HepG2 (cell line): ENCODE results near the gene SYNGR2. TPM values are rescaled to one million over a fixed set of nuclear protein-coding genes. Genes with fewer than 3 reads are reported as not detected.

ENCODE experiments used
- AKAP8 ChIP-seq: sonication (generic); formaldehyde crosslinking; IDR thresholded peaks from 2 replicates; pipeline ENCODE4 v1.5.1; 2020; ENCODE audit warnings: mild to moderate bottlenecking, missing genetic modification reagents
- CBX5 ChIP-seq: sonication (generic); formaldehyde crosslinking; IDR thresholded peaks from 2 replicates; pipeline ENCODE4 v1.4.0; 2020; ENCODE audit warnings: missing genetic modification reagents, borderline replicate concordance
- CEBPG ChIP-seq: IDR thresholded peaks from 2 replicates; pipeline ENCODE4 v1.6.1; 2016
- CREB1 ChIP-seq, 2 experiments: fragments of 450-650 bp in 1 of 2; IDR thresholded peaks; 2 replicates each; pipeline ENCODE4 v1.6.1; 2016 to 2017; ENCODE audit warnings: control low read depth in 1 of 2, mild to moderate bottlenecking in 1 of 2, missing compliant biosample characterization in 1 of 2, missing genetic modification characterization in 1 of 2
- FOSL1 ChIP-seq: sonication (generic); formaldehyde crosslinking; IDR thresholded peaks from 2 replicates; pipeline ENCODE4 v1.9.0; 2021; ENCODE audit warnings: missing genetic modification reagents, borderline replicate concordance
- GTF2F1 ChIP-seq: fragments of 150-350 bp; IDR thresholded peaks from 2 replicates; pipeline ENCODE4 v1.6.1; 2014; ENCODE audit warnings: low read length
- HMG20A ChIP-seq: IDR thresholded peaks from 2 replicates; pipeline ENCODE4 v1.6.1; 2016; ENCODE audit warnings: borderline replicate concordance
- KAT2B ChIP-seq: fragments of 150-350 bp; IDR thresholded peaks from 2 replicates; pipeline ENCODE4 v1.6.1; 2014; ENCODE audit warnings: low read depth, low read length, borderline replicate concordance
- KDM3A ChIP-seq: IDR thresholded peaks from 2 replicates; pipeline ENCODE4 v1.6.1; 2018; ENCODE audit warnings: low read depth, missing compliant biosample characterization
- KMT2A ChIP-seq: sonication (generic); formaldehyde crosslinking; IDR thresholded peaks from 2 replicates; pipeline ENCODE4 v1.4.0; 2020; ENCODE audit warnings: missing genetic modification reagents
- NCOA5 ChIP-seq: sonication (generic); formaldehyde crosslinking; IDR thresholded peaks from 2 replicates; pipeline ENCODE4 v1.4.0; 2020; ENCODE audit warnings: missing genetic modification reagents
- NFKB2 ChIP-seq: sonication (generic); formaldehyde crosslinking; IDR thresholded peaks from 2 replicates; pipeline ENCODE4 v1.4.0; 2020; ENCODE audit warnings: missing genetic modification reagents, borderline replicate concordance
- NR2F2 ChIP-seq: IDR thresholded peaks from 2 replicates; pipeline ENCODE4 v1.6.1; 2012; ENCODE audit warnings: low read depth, inconsistent platforms, borderline replicate concordance
- PCBP1 ChIP-seq: fragments of 200-400 bp; formaldehyde crosslinking; IDR thresholded peaks from 2 replicates; pipeline ENCODE4 v1.6.1; 2017; ENCODE audit warnings: mild to moderate bottlenecking, low read depth, low read length, borderline replicate concordance
- RFXAP ChIP-seq: sonication (generic); formaldehyde crosslinking; IDR thresholded peaks from 2 replicates; pipeline ENCODE4 v1.4.0; 2020; ENCODE audit warnings: missing genetic modification reagents, borderline replicate concordance
- TEAD3 ChIP-seq: optimal IDR thresholded peaks from 2 replicates; pipeline ENCODE3; 2016; ENCODE audit warnings: borderline replicate concordance
- ZNF432 ChIP-seq: sonication (generic); formaldehyde crosslinking; IDR thresholded peaks from 2 replicates; pipeline ENCODE4 v1.5.0; 2020; ENCODE audit warnings: missing genetic modification reagents, mild to moderate bottlenecking, borderline replicate concordance
- ZNF549 ChIP-seq: sonication (generic); formaldehyde crosslinking; IDR thresholded peaks from 2 replicates; pipeline ENCODE4 v1.5.0; 2020; ENCODE audit warnings: missing genetic modification reagents
- ZNF570 ChIP-seq: sonication (generic); formaldehyde crosslinking; IDR thresholded peaks from 2 replicates; pipeline ENCODE4 v1.4.0; 2020; ENCODE audit warnings: mild to moderate bottlenecking, missing genetic modification reagents, borderline replicate concordance
- ZNF777 ChIP-seq: sonication (generic); formaldehyde crosslinking; IDR thresholded peaks from 2 replicates; pipeline ENCODE4 v1.4.0; 2020; ENCODE audit warnings: missing genetic modification reagents
- ZZZ3 ChIP-seq: sonication (generic); formaldehyde crosslinking; IDR thresholded peaks from 2 replicates; pipeline ENCODE4 v1.4.0; 2020; ENCODE audit warnings: missing genetic modification reagents, mild to moderate bottlenecking, borderline replicate concordance
- polyA plus RNA-seq, 8 experiments: library from polyadenylated mRNA; depleted of rRNA in 3 of 8; stranded (reverse) in 7 of 8; unstranded in 1 of 8; fragments of >200 nt; fragmentation: Illumina TruSeq in 4 of 8; extraction: Trizol in 4 of 8; gene quantifications; 2 replicates each; pipeline versions ENCODE4 v1.2.1 to v1.2.3, GENCODE V29; 2011 to 2016; ENCODE audit warnings: low read depth in 4 of 8, missing spikeins in 1 of 8, mixed read lengths in 1 of 8; ENCODE audit not compliant: insufficient read depth in 1 of 8
- total RNA-seq, 5 experiments: library from RNA; depleted of rRNA; stranded (reverse); fragments of >200 nt; fragmentation: Illumina TruSeq; extraction: Trizol; gene quantifications; 2 replicates each; pipeline ENCODE4 v1.2.3, GENCODE V29; 2016; ENCODE audit warnings: low read depth in 1 of 5
- TF ChIP-seq, protein P1 (sequence below): sonication (generic); formaldehyde crosslinking; IDR thresholded peaks from 2 replicates; pipeline ENCODE4 v1.4.0; 2020; ENCODE audit warnings: mild to moderate bottlenecking, missing genetic modification reagents, borderline replicate concordance
- TF ChIP-seq, protein P2 (sequence below): sonication (generic); formaldehyde crosslinking; IDR thresholded peaks from 2 replicates; pipeline ENCODE4 v1.8.1; 2023; ENCODE audit warnings: mild to moderate bottlenecking, inconsistent platforms, moderate library complexity, missing genetic modification reagents, borderline replicate concordance
- TF ChIP-seq, protein P3 (sequence below): sonication (generic); formaldehyde crosslinking; IDR thresholded peaks from 2 replicates; pipeline ENCODE4 v1.8.0; 2022; ENCODE audit warnings: missing genetic modification reagents, mild to moderate bottlenecking, inconsistent platforms, borderline replicate concordance

The SYNGR2 gene
- total and polyA plus RNA-seq, 2 of the 13 experiments (the other 11 are each of a cell fraction or from before 2014, with no cell fraction given): 46.7 to 170 TPM

DNA sequence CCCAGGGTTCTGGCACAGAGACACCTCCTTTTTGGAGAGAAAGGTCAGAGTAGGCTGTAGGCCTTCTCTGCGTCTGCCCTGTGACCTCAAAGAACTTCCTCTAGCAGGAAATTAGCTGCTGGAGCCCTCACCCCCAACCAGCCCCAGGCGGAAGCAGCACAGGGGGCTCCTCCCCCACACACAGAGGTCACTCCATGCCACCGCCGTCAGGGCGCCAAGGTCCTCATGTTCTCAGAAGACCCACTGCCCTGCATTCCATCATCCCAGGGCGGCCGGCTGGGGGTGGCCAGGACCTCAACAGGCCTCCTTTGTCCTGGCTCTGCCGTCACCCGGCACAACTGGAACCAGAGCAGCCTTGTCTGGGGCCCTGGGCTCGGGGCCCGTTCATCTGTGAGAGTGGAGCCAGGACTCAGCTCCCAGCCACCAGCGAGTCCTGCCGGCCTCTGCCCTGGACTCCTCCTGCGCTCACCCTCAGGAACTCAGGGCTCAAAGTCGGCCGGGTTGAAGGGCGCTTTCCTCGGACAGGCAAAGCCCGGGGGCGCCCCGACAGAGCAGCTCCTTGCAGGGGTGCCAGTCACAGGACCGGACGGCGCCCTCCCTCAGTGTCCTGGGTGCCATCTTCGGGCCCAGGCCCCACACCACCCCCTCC lies 41.0 kb upstream of the SYNGR2 start (continued):
- TF ChIP-seq CBX5 (CRISPR knock-in tag) (peak; percentile 76; the same call in 1 of the 2 replicates), NR2F2 (peak; percentile 74), HMG20A (peak; percentile 36; the same call in 1 of the 2 replicates), ZNF432 (no peak), ZNF777 (CRISPR knock-in tag) (no peak; the same call in none of the 2 replicates), NFKB2 (no peak), KMT2A (CRISPR knock-in tag) (peak; percentile 5; the same call in 1 of the 2 replicates), KDM3A (CRISPR knock-in tag) (peak; percentile 95), NCOA5 (no peak), TEAD3 (CRISPR knock-in tag) (peak; percentile 92), RFXAP (0 out of 2 replicates have a peak, but pooled peaks have one; percentile 11), ZNF570 (CRISPR knock-in tag) (no peak), FOSL1 (no peak; the same call in 1 of the 2 replicates), PCBP1 (no peak; the same call in 1 of the 2 replicates), ZNF549 (no peak), AKAP8 (CRISPR knock-in tag) (peak; percentile 89), KAT2B (no peak), GTF2F1 (no peak), CREB1 (IDR thresholded peaks at IDR 0.05) (no peak; the same call in 1 of the 2 replicates), CREB1 (CRISPR knock-in tag; IDR thresholded peaks at IDR 0.05) (no peak), CEBPG (CRISPR knock-in tag) (peak; percentile 27; the same call in 1 of the 2 replicates), ZZZ3 (peak; percentile 59; the same call in 1 of the 2 replicates)
- TF ChIP-seq, protein P1, sequence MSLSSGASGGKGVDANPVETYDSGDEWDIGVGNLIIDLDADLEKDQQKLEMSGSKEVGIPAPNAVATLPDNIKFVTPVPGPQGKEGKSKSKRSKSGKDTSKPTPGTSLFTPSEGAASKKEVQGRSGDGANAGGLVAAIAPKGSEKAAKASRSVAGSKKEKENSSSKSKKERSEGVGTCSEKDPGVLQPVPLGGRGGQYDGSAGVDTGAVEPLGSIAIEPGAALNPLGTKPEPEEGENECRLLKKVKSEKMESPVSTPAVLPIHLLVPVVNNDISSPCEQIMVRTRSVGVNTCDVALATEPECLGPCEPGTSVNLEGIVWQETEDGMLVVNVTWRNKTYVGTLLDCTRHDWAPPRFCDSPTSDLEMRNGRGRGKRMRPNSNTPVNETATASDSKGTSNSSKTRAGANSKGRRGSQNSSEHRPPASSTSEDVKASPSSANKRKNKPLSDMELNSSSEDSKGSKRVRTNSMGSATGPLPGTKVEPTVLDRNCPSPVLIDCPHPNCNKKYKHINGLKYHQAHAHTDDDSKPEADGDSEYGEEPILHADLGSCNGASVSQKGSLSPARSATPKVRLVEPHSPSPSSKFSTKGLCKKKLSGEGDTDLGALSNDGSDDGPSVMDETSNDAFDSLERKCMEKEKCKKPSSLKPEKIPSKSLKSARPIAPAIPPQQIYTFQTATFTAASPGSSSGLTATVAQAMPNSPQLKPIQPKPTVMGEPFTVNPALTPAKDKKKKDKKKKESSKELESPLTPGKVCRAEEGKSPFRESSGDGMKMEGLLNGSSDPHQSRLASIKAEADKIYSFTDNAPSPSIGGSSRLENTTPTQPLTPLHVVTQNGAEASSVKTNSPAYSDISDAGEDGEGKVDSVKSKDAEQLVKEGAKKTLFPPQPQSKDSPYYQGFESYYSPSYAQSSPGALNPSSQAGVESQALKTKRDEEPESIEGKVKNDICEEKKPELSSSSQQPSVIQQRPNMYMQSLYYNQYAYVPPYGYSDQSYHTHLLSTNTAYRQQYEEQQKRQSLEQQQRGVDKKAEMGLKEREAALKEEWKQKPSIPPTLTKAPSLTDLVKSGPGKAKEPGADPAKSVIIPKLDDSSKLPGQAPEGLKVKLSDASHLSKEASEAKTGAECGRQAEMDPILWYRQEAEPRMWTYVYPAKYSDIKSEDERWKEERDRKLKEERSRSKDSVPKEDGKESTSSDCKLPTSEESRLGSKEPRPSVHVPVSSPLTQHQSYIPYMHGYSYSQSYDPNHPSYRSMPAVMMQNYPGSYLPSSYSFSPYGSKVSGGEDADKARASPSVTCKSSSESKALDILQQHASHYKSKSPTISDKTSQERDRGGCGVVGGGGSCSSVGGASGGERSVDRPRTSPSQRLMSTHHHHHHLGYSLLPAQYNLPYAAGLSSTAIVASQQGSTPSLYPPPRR (CRISPR knock-in tag): peak; percentile 70; the same call in 1 of the 2 replicates
- TF ChIP-seq, protein P2, sequence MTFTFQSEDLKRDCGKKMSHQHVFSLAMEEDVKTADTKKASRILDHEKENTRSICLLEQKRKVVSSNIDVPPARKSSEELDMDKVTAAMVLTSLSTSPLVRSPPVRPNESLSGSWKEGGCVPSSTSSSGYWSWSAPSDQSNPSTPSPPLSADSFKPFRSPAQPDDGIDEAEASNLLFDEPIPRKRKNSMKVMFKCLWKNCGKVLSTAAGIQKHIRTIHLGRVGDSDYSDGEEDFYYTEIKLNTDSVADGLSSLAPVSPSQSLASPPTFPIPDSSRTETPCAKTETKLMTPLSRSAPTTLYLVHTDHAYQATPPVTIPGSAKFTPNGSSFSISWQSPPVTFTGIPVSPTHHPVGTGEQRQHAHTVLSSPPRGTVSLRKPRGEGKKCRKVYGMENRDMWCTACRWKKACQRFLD (CRISPR knock-in tag): no peak; the same call in 1 of the 2 replicates
- TF ChIP-seq, protein P3, sequence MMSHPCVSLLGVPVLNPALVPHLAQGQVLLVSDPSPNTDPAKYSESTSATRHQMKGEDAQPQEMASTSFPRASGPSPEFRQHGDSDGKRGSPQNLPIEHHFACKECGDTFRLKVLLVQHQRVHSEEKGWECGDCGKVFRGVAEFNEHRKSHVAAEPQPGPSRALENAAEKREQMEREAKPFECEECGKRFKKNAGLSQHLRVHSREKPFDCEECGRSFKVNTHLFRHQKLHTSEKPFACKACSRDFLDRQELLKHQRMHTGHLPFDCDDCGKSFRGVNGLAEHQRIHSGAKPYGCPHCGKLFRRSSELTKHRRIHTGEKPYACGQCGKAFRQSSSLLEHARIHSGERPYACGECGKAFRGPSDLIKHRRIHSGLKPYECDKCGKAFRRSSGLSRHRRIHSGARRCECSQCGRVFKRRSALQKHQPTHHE (CRISPR knock-in tag): 0 out of 2 replicates have a peak, but pooled peaks have one; percentile 10
